ENCODE measurements around the gene FZR1. TPM values are rescaled to one million over a fixed set of nuclear protein-coding genes. Genes with fewer than 3 reads are reported as not detected.

Gene FZR1
- total and polyA plus RNA-seq, 9 of the 15 experiments (the other 6 are each of a cell fraction or from before 2014, with no cell fraction given) = 0.18 to 48.0 (median 22.2) TPM

DNA sequence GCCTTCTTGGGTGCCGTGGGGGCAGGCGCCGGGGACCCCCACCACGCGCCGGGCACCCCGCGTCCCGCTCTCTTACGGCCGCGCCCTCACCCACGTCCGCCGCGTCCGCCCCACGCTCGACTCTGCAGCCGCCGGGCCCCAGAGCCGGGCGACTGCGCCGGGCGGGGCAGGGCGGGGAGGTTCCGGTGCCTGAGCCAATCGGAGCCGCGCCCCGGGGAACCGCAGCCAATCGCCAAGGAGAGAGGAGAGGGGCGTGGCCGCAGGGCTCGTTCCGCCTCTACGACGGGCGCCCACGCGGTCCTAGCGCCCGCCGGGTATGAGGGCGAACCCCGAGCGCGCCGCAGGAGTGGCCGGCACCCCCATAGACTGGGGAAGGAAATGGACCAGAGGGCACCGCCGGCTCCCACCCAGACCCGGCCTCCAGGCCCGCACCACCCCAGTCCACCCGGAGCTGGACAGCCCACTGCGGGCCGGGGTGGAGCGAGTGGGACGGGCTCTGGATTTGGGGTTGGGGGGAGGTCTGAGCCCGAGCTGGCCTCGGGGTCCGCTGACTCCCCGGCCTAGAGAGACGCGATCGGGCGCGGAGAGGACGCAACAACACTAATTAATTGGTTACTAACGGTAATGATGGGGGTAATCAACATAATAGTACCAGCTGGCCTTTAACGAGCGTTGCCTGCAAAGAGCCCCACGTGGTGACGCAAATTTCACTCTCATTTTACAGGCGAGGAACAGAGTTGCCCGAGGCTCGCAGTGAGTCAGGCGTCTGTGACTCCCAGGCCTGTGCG lies 51.5 kb downstream of the FZR1 start, which contains the start of gene MFSD12 (continued):
- TF ChIP-seq, protein P1, sequence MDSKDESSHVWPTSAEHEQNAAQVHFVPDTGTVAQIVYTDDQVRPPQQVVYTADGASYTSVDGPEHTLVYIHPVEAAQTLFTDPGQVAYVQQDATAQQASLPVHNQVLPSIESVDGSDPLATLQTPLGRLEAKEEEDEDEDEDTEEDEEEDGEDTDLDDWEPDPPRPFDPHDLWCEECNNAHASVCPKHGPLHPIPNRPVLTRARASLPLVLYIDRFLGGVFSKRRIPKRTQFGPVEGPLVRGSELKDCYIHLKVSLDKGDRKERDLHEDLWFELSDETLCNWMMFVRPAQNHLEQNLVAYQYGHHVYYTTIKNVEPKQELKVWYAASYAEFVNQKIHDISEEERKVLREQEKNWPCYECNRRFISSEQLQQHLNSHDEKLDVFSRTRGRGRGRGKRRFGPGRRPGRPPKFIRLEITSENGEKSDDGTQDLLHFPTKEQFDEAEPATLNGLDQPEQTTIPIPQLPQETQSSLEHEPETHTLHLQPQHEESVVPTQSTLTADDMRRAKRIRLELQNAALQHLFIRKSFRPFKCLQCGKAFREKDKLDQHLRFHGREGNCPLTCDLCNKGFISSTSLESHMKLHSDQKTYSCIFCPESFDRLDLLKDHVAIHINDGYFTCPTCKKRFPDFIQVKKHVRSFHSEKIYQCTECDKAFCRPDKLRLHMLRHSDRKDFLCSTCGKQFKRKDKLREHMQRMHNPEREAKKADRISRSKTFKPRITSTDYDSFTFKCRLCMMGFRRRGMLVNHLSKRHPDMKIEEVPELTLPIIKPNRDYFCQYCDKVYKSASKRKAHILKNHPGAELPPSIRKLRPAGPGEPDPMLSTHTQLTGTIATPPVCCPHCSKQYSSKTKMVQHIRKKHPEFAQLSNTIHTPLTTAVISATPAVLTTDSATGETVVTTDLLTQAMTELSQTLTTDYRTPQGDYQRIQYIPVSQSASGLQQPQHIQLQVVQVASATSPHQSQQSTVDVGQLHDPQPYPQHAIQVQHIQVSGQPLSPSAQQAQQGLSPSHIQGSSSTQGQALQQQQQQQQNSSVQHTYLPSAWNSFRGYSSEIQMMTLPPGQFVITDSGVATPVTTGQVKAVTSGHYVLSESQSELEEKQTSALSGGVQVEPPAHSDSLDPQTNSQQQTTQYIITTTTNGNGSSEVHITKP (IDR thresholded peaks at IDR 0.05; ENCODE audit: partially characterized antibody) = peak; percentile 42
- TF ChIP-seq, protein P2, sequence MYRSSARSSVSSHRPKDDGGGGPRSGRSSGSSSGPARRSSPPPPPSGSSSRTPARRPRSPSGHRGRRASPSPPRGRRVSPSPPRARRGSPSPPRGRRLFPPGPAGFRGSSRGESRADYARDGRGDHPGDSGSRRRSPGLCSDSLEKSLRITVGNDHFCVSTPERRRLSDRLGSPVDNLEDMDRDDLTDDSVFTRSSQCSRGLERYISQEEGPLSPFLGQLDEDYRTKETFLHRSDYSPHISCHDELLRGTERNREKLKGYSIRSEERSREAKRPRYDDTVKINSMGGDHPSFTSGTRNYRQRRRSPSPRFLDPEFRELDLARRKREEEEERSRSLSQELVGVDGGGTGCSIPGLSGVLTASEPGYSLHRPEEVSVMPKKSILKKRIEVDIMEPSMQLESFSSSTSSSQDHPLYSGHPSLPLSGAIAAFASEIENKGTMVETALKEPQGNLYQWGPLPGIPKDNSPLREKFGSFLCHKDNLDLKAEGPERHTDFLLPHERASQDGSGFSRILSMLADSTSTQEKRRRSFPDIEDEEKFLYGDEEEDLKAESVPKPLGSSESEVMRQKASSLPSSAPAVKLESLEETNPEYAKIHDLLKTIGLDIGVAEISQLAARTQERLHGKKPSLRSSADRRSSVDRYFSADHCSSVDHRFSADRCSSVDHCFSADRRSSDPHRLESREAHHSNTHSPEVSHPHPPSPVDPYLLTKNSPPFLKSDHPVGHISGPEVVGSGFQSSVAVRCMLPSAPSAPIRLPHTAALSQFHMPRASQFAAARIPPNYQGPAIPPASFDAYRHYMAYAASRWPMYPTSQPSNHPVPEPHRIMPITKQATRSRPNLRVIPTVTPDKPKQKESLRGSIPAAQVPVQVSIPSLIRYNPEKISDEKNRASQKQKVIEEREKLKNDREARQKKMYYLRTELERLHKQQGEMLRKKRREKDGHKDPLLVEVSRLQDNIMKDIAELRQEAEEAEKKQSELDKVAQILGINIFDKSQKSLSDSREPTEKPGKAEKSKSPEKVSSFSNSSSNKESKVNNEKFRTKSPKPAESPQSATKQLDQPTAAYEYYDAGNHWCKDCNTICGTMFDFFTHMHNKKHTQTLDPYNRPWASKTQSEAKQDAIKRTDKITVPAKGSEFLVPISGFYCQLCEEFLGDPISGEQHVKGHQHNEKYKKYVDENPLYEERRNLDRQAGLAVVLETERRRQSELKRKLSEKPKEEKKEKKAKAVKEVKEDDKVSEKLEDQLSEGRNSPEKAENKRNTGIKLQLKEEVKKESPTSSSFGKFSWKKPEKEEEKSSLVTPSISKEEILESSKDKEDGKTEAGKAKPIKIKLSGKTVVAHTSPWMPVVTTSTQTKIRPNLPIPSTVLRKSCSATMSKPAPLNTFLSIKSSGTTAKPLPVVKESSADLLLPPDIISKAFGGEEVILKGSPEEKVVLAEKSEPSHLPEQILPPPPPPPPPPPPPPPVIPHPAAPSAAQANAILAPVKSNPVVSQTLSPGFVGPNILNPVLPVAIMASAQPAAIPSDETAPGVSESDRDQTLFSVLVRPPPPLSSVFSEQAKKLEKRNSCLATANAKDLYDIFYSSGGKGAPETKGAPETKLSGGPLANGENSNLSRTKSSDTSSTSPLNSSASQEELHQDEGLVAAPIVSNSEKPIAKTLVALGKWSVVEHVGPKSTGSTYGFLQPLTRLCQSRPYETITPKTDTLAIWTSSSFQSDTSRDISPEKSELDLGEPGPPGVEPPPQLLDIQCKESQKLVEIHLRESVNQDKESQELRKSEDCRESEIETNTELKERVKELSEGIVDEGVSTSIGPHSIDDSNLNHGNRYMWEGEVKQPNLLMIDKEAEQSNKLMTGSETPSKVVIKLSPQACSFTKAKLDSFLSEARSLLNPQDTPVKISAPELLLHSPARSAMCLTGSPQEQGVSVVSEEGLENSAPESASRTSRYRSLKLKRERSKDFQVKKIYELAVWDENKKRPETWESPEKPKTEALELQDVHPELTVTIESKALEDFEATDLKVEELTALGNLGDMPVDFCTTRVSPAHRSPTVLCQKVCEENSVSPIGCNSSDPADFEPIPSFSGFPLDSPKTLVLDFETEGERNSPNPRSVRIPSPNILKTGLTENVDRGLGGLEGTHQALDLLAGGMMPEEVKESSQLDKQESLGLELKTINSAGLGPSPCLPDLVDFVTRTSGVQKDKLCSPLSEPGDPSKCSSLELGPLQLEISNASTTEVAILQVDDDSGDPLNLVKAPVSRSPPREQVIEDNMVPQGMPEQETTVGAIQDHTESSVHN (IDR thresholded peaks at IDR 0.05; ENCODE audit: borderline replicate concordance in 1 of 2, low read depth in 1 of 2) = no peak
- TF ChIP-seq SMAD3 (CRISPR knock-in tag; conservative IDR thresholded peaks at IDR 0.05) = no peak
- no peak for TF ChIP-seq ZSCAN29 (IDR thresholded peaks at IDR 0.05)
- peak; percentile 72; the same call in 1 of the 2 replicates for TF ChIP-seq ZBTB17 (CRISPR knock-in tag; IDR thresholded peaks at IDR 0.05)
- no peak; the same call in 1 of the 2 replicates for TF ChIP-seq BHLHE40 (IDR thresholded peaks at IDR 0.05; ENCODE audit: low read length)
- TF ChIP-seq, protein P3, sequence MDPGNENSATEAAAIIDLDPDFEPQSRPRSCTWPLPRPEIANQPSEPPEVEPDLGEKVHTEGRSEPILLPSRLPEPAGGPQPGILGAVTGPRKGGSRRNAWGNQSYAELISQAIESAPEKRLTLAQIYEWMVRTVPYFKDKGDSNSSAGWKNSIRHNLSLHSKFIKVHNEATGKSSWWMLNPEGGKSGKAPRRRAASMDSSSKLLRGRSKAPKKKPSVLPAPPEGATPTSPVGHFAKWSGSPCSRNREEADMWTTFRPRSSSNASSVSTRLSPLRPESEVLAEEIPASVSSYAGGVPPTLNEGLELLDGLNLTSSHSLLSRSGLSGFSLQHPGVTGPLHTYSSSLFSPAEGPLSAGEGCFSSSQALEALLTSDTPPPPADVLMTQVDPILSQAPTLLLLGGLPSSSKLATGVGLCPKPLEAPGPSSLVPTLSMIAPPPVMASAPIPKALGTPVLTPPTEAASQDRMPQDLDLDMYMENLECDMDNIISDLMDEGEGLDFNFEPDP (CRISPR knock-in tag; IDR thresholded peaks at IDR 0.05) = 0 out of 2 replicates have a peak, but pooled peaks have one; percentile 21
- peak; percentile 51; the same call in 1 of the 2 replicates for TF ChIP-seq CBX1 (IDR thresholded peaks at IDR 0.05; ENCODE audit: low read depth)
- TF ChIP-seq YY1 (IDR thresholded peaks at IDR 0.05; ENCODE audit: borderline replicate concordance in 1 of 3, control insufficient read depth in 1 of 3, extremely low read depth in 1 of 3, insufficient read depth in 3 of 3, insufficient read length in 1 of 3, insufficient replicate concordance in 2 of 3, low read depth in 1 of 3, low read length in 2 of 3) = peak in 1 of 3 experiments; percentile 15
